Thoracic aorta (tissue), 2 donors: ENCODE data around the gene SLC35F6. TPM values are rescaled to one million over a fixed set of nuclear protein-coding genes. Genes with fewer than 3 reads are reported as not detected.
A peak's percentile ranks its signal among the peaks of the same experiment; 100 is the strongest.

Experiments
- ATAC-seq: fragments of 150-250 bp; one replicate; pipeline ENCODE4 v1.8.0; 2017; ENCODE audit warnings: low read depth; ENCODE audit not compliant: insufficient number of reproducible peaks, low FRiP score
- DNase-seq: peaks from one replicate; pipeline ENCODE4 v3.0.0-alpha.2; 2020; ENCODE audit warnings: low spot score
- H3K27ac ChIP-seq, 2 donors: fragments of 200-600 bp; sonication (generic); 1 replicate in 1 of 2; 2 replicates in 1 of 2; pipeline ENCODE4 v1.5.1; 2016; ENCODE audit warnings: mild to moderate bottlenecking in 2 of 2, moderate library complexity in 2 of 2
- H3K27me3 ChIP-seq: fragments of 200-600 bp; sonication (generic); replicated peaks from 2 replicates; pipeline ENCODE4 v1.6.0; 2016; ENCODE audit warnings: mild to moderate bottlenecking; ENCODE audit not compliant: insufficient read depth
- H3K36me3 ChIP-seq: fragments of 200-600 bp; sonication (generic); one replicate; pipeline ENCODE4 v1.5.1; 2016
- H3K4me1 ChIP-seq, 2 donors: fragments of 200-600 bp; sonication (generic); 1 replicate in 1 of 2; 2 replicates in 1 of 2; pipeline versions ENCODE4 v1.5.1 to v1.6.0; 2016; ENCODE audit warnings: low read depth in 2 of 2, mild to moderate bottlenecking in 1 of 2; ENCODE audit not compliant: control insufficient read depth in 1 of 2
- H3K4me3 ChIP-seq: fragments of 200-600 bp; sonication (generic); 2 replicates; pipeline ENCODE4 v1.5.1; 2016; ENCODE audit warnings: mild to moderate bottlenecking
- H3K9me3 ChIP-seq: fragments of 200-600 bp; sonication (generic); 2 replicates; pipeline ENCODE4 v1.5.1; 2016
- total RNA-seq, 2 donors: library from RNA; depleted of rRNA; stranded (reverse); fragments of >200 nt; gene quantifications; one replicate each; pipeline versions ENCODE4 v1.1.0 to v1.2.3, GENCODE V29; 2016
- TF ChIP-seq, protein P1 (sequence below): fragments of 200-600 bp; sonication (generic); IDR thresholded peaks from one replicate; pipeline ENCODE4 v1.5.1; 2019; ENCODE audit warnings: antibody characterized with exemption

The SLC35F6 gene, protein sequence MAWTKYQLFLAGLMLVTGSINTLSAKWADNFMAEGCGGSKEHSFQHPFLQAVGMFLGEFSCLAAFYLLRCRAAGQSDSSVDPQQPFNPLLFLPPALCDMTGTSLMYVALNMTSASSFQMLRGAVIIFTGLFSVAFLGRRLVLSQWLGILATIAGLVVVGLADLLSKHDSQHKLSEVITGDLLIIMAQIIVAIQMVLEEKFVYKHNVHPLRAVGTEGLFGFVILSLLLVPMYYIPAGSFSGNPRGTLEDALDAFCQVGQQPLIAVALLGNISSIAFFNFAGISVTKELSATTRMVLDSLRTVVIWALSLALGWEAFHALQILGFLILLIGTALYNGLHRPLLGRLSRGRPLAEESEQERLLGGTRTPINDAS
- 10 to 100 TPM; 43.7 to 44.5 TPM for total RNA-seq

DNA sequence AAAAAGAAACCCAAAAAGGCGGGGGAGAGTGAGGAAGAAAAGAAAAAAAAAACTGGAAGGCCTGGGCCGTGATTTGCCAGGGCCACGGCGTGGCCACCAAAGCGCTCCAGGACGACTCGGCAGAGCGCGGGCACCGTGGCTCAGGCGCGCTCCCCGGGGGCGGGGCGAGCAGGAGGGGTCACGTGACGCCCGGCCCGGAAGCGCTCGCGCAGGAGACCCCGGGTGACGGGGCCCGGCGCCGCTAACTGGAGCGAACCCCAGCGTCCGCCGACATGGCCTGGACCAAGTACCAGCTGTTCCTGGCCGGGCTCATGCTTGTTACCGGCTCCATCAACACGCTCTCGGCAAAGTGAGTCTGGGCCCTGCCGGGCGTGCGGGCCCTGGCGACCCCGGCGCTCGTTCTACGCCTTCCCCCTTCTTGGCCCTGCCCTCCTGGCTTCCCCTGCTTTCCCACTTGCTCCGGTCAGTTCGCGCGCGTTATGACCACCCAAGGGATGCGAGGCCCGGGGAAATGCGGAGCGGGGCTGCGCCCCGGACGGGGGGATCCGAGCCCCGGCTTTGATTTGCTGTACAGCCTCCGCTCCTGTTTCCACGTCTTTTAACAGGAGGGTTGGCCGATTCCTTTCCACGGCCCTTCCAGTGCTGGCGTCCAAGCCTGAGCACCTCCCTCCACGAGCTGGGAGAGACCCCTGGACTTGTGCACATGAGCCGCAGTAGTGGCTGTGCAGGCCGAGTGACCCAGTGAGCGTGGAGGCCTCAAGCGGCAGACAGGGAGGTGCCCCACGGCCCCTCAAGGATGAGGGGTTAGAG, at the start of gene SLC35F6:
Gene SLC35F6, plus strand, starts transcription at position 207 of the 810 bp plus-strand sequence. Its CDS starts 66 bp downstream, at position 273.
- Histone ChIP-seq H3K4me1 (peaks cover 19 to 42% of the 10 kb centered on the region in 2 donors), H3K4me3 (peak within 1 kb of the TSS; percentile 94), H3K27ac (peak within 1 kb of the TSS; percentile 88 to 90), H3K9me3 (no peaks in the 10 kb centered on the region), H3K27me3 (no peaks in the 10 kb centered on the region), H3K36me3 (no peaks in the 10 kb centered on the region)
- ATAC-seq = peak; percentile 94
- DNase-seq = peak; percentile 26
- TF ChIP-seq, protein P1, sequence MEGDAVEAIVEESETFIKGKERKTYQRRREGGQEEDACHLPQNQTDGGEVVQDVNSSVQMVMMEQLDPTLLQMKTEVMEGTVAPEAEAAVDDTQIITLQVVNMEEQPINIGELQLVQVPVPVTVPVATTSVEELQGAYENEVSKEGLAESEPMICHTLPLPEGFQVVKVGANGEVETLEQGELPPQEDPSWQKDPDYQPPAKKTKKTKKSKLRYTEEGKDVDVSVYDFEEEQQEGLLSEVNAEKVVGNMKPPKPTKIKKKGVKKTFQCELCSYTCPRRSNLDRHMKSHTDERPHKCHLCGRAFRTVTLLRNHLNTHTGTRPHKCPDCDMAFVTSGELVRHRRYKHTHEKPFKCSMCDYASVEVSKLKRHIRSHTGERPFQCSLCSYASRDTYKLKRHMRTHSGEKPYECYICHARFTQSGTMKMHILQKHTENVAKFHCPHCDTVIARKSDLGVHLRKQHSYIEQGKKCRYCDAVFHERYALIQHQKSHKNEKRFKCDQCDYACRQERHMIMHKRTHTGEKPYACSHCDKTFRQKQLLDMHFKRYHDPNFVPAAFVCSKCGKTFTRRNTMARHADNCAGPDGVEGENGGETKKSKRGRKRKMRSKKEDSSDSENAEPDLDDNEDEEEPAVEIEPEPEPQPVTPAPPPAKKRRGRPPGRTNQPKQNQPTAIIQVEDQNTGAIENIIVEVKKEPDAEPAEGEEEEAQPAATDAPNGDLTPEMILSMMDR = no peak

DNA sequence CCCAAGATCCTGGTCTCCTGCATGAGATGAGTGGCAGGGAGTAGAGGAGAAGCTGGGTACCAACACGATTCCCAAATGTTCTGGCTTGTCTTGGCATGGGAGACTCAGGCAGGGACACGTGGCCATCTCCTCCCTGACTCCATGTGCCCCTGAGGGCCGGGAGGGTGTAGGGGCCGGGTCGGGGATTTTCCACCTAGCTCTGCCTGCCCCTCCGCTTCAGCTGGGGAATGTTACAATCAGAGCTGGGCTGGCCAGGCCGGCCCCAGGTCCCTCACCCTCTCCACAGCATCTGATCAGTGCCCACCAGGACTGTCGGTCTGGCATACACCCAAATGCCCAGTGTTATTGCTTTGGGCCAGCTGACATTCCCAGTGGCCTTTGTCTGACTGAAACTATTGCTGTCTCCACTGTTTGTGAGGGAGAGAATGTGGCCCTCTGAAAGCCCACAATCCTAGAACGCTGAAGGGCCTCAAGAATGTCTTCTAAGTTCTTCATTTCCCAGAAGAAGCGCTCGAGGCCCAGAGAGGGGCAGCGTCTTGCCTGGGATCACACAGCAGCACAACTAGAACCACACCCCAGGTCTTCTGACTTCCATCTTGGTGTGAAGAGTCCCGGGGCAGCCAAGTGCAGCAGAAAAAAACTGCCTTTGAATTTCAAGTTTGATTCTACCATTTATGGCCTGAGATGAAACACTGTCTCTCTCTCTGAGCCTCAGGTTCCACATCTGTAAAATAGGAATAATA, 48.4 kb upstream of the SLC35F6 start:
- Histone ChIP-seq H3K4me1 (peaks cover 16 to 65% of the 10 kb centered on the region in 2 donors), H3K9me3 (no peaks in the 10 kb centered on the region), H3K4me3 (no peak overlapping the region), H3K36me3 (no peaks in the 10 kb centered on the region), H3K27ac (no peak overlapping the region), H3K27me3 (no peaks in the 10 kb centered on the region)
- TF ChIP-seq, protein P1 = no peak
- ATAC-seq = no peak
- DNase-seq = no peak

DNA sequence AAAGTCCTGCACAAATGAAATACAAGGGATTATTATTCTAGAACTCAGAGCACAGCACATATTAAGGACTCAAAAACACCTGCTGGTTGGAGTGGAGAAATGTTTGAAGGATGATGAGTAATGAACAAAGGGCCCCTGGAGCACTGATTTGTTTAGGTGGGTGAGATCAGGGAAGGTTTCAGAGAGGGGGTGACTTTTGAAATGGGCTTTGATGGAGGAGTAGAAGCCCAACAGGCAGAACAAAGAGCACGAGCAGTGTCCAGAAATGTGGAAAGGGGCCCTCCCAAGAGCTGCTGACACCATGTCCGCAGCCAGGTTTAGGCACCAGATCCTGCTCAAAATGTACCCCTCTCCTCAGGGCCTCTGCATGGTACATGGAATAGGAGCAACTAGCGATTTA, 47.7 kb upstream of the SLC35F6 start:
- H3K9me3 ChIP-seq = no peaks in the 10 kb centered on the region
- no peaks in the 10 kb centered on the region for H3K36me3 ChIP-seq
- H3K4me3 ChIP-seq = no peak overlapping the region
- peaks cover 16 to 65% of the 10 kb centered on the region in 2 donors for H3K4me1 ChIP-seq
- TF ChIP-seq, protein P1 = no peak
- DNase-seq (no peak), ATAC-seq (no peak)
- H3K27ac ChIP-seq = no peak overlapping the region
- no peaks in the 10 kb centered on the region for H3K27me3 ChIP-seq

DNA sequence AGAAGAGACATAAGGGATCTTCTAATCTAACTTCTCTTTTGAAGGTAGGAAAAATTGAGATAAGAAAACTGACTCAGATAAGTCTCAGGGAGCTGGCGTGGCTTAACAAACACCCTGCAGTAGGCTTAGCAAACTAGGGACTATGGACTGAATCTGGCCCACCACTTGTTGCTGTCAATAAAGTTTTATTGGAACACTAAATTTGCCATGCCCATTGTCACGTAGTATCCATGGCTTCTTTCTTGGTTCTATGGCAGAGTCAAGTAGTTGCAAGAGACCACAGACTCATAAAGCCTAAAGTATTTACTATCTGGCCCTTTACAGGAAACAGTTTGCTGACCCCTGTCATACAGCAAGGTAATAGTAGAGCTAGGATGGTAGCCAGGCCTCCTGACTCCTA, 47.3 kb upstream of the SLC35F6 start:
- no peaks in the 10 kb centered on the region for H3K9me3 ChIP-seq
- no peak overlapping the region for H3K4me3 ChIP-seq
- peaks cover 16 to 65% of the 10 kb centered on the region in 2 donors for H3K4me1 ChIP-seq
- H3K27ac ChIP-seq = no peak overlapping the region
- TF ChIP-seq, protein P1 = no peak
- H3K27me3 ChIP-seq = no peaks in the 10 kb centered on the region
- H3K36me3 ChIP-seq = no peaks in the 10 kb centered on the region
- ATAC-seq (no peak), DNase-seq (no peak)
